ENCODE results near the gene CD74.

DNA sequence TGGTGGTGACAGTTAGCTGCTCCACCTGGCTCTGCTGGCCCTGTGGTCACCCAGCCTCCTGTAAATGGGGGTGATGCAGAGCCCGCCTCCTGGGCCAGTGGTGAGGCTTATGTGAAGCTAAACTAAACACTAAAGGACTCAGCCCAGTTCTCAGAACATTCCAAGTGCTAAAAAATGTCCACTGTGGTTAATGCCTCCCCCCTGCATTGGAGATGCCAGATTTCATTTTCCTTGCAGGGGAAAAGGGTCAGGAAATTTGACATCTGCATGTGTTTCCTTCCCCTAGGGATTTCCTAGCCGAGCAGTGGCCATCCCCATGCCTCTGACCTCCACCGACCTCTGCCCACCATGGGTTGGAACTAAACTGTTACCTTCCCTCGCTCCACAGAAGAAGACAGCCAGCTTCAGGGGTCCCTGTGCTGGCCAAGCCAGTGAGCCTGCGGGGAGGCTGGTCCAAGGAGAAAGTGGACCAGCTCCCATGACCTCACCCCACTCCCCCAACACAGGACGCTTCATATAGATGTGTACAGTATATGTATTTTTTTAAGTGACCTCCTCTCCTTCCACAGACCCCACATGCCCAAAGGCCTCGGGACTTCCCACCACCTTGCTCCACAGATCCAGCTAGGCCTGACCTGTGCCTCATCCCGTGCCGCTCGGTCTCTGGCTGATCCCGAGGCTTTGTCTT is 13.0 kb downstream of the CD74 start:
- no peak for TF ChIP-seq CTCF (IDR thresholded peaks at IDR 0.05)
- TF ChIP-seq POLR2A (IDR thresholded peaks at IDR 0.05), result no peak

Data from prostate gland (tissue), 2 donors.